Amniotic epithelial cell (primary cell): ENCODE results near the gene ARRDC1.
"Not testable (repeated sequence)": the region's sequence is repeated elsewhere in the genome, so short reads cannot be mapped to it uniquely, and the experiment has no call there.

Experiments used
- DNase-seq: peaks from one replicate; pipeline ENCODE4 v3.0.0-alpha.2; 2010; ENCODE audit warnings: low read depth

The ARRDC1 gene, protein sequence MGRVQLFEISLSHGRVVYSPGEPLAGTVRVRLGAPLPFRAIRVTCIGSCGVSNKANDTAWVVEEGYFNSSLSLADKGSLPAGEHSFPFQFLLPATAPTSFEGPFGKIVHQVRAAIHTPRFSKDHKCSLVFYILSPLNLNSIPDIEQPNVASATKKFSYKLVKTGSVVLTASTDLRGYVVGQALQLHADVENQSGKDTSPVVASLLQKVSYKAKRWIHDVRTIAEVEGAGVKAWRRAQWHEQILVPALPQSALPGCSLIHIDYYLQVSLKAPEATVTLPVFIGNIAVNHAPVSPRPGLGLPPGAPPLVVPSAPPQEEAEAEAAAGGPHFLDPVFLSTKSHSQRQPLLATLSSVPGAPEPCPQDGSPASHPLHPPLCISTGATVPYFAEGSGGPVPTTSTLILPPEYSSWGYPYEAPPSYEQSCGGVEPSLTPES

DNA sequence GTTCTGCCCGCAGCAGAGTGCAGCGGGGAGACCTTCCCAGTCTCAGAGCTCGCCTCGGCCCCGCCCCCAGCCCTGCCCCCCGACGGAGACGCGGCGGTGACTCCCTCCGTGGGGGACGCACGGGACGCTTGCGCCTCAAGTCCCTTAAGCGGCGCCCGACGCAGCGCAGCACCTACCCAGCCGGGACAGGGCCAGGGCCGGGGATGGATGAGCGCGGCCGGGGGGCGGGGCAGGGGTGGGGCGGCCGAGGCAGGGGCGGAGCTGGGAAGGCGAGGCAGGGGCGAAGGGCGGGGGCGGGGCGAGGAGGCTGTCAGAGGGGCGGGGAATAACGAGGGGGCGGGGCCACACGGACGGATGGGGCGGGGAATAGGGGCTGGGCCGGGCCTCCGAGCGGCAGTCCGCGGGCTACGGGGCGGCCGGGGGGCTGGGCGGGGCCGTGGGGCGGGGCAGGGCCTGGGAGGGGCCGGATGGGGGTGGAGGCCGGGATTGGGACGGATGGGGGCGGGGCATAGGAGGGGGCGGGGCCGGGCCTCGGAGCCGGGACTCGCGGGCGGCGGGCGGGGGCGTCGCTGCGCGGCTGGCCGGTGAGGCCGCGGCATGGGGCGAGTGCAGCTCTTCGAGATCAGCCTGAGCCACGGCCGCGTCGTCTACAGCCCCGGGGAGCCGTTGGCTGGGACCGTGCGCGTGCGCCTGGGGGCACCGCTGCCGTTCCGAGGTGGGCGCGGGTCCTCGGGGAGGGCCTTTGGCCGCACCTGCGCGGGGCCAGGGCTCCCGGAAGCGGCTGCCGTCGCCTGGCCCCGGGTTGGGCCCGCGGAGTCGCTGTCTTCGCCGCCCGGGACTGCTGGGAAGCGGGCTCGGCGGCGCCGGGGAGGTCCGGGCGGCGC is at the start of gene ARRDC1:
Gene ARRDC1, plus strand, starts transcription at position 566 of the 884 bp plus-strand sequence. Its CDS starts 32 bp downstream, at position 598.
- DNase-seq: peak; percentile 70

DNA sequence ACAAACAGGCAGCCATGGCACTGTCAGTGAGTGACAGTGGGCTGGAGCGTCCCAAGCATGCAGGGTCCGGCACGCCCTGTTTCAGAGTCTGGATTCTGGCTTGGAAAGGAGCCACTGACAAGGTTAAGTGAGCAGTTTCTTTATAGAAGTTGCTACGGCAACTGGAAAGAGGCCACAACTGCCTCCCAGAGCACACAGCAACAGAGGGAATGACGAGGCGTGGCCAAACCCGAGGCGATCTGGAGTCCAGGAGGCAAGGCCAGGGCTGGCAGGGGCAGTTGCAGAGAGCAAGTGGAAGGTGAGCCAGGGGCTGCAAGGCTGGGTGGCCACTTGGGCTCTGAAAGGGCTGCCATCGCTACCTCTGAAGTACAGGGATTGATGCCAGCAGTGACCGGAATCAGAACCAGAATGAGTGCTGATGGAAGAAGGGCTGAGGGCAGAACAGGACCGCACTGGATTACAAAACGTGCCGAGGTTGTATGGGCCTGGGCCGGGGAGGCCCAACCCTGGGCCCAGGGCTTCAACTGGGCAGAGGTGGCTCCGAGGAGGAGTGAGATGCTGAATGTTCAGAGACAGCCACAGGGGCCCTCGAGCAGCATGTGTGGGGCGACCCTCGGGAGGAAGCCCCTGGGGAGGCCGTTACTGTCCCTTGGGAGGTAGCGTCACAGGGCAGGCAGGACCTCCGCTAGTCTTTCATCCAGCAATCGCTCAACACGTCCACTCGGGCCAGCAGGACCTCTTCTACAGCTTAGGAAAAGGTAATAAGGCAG is 49.2 kb upstream of the ARRDC1 start:
- DNase-seq: peak; percentile 24

DNA sequence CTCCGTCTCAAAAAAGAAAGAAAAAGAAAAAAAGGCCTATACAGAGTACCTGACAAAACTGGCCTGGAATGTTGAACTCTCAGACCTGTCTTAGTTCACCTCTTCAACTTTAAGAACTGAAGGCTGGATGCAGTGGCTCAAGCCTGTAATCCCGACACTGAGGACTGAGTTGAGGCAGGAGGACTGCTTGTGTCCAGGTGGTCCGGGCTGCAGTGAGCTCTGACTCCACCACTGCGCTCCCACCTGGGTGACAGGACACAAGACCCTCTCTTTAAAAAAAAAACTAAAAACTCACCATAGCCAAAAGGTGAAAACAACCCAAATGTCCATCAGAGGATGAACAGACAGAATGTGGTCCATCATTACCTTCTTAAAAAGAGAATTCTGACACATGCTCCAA is 47.4 kb upstream of the ARRDC1 start:
- no peak for DNase-seq

DNA sequence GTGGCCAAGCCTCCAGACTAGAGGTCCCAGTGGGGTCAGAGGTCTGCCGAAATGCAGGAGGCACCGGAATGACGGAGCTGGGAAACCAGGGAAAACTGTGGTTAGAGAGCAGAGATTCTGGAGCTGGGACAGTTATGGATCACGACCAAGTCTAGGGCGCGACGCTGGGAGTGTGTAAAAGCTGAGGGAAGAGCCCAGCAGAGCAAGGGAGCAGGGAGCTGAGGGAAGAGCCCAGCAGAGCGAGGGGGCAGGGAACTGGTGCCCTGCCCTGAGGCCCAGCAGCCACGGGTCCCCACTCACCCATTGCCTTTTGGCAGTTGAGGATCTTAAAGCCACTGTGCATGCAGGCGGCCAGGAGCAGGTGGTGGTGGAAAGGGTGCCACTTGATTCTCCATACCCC is 41.4 kb upstream of the ARRDC1 start:
- DNase-seq: no peak

DNA sequence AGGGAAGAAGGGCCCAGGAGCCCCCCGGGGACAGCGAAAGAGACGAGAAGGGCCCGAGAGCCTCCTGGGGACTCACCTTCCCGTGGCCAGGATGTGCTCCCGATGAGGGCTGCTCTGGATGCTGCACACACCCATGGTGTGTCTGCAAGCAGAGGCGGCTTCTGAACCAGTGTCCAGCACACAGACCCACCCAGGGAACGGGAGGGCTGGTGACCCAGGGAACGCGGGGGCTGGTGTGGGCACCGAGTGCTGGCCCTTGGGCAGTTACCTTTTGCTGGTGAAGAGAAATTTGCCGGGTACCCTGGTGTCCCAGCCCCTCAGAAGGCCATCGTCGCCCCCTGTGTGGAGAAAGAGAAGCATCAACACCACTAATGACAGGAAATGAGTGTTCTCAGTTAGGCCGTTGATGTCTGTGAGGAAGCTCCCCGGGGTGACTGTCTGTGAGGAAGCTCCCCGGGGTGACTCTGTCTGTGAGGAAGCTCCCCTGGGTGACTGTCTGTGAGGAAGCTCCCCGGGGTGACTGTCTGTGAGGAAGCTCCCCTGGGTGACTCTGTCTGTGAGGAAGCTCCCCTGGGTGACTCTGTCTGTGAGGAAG is 40.6 kb upstream of the ARRDC1 start:
- no peak for DNase-seq

DNA sequence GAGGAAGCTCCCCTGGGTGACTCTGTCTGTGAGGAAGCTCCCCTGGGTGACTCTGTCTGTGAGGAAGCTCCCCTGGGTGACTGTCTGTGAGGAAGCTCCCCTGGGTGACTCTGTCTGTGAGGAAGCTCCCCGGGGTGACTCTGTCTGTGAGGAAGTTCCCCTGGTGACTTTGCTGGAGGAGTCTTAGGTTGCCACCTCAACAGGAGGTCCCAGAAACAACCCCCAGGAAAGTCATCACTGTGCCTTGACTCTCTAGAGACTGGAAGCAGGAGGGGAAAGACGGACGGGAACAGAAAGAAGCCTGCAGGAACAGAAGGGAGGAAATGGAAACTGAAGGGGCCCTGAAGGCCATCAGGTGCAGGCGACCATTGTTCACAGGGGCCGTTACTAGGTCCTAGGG is 37.0 kb upstream of the ARRDC1 start:
- not testable (repeated sequence) for DNase-seq

DNA sequence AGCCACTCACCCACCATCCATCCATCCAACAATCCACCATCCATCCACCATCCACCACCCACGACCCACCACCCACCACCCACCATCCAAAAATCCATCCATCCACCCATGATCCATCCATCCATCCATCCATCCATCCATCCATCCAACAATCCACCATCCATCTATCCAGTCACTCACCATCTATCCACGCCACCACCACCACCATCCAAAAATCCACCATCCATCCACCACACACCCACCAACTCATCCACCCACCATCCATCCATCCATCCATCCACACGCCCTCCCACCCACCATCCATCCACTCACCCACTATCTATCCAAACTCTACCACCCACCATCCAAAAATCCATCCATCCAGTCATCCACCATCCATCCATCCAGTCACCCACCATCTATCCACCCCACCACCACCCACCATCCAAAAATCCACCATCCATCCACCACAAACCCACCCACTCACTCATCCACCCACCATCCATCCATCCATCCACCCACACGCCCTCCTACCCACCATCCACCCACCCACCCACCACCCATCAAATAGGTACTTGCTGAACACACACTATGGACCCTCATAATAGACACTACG is 35.8 kb upstream of the ARRDC1 start:
- no peak for DNase-seq

DNA sequence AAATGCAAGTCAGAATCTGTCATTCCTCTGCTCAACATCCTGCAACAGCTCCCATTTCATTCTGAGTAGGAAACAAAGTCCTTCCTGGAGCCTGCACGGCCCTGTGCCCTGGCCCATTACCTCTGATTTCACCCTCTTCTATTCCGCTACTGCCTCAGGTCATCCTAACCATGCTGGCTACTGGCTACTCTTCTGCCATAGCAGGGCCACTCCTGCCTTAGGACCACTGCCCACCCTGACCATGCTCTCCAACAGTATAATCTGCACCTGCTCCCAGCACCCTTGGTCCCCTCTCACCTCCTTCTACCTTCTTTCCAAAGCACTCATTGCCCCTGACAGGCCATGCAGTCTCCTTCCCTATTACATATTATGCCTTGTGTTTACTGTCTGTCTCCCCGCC is 34.9 kb upstream of the ARRDC1 start:
- DNase-seq: no peak

DNA sequence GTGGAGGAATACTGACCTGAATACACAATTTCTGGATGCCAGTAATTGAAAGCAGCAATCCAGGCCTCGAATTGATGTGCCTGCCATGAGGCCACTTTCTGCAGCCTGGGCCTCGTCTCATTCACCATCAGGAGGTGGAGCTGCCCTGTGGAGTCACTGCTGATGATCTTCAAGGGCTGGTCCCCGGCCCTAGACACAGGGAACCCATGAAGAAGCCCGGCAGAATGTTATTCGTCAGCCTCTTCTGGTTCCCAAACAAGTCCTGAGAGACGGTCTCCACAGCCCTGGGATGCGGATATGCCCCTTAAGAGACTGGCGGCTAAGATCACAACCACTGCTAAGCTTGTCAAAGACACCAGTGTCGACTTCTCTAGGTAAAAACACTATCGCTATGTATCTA is 31.3 kb upstream of the ARRDC1 start:
- DNase-seq: no peak

DNA sequence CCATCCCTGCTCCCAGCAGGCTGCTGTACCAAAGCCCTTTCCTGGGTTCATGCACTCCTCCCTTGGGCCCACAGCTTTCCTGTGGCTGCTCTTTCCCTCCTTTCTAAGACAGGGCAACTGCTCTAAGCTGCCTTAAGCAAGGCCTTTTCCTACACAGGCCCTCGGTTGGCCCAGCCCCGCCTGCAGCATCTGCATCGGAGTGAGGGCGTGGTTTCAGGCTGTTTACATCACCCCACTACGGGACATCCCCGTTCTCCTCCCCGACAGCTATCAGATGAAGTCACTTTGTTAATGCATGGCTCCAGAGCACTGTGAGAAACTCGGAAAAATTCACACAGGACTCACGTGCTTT is 30.1 kb upstream of the ARRDC1 start:
- peak; percentile 71 for DNase-seq

DNA sequence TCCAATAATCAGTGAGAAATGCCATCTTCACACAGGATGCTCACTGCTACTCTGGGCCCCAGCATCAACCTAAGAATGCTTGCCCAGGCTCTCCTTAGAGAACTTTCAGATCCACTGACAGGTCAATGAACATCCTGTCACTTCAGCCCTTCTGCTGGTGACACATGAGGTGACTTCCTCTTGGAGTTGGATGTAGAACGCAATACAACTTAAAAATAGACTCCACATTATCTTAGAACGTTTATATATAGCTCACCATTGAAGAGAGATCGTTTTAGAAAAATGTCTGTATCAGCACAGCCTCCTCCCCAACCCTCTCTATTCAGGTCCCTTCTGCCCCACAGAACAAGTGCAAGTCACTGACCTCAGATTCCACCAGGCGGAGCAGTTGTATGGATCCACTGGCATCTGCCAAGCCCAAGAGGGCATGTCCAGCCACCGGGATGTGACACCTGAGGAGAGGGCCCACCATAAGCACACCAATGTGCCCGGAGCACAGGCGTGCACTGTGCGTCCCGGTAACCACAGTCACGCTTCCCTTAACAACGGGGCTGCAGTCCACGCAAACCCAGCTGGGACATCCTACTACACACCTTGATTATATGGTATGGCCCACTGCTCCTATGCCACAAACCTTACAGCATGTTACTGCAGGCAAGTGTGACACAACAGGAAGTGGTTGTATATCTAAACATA is 29.6 kb upstream of the ARRDC1 start:
- DNase-seq: no peak

DNA sequence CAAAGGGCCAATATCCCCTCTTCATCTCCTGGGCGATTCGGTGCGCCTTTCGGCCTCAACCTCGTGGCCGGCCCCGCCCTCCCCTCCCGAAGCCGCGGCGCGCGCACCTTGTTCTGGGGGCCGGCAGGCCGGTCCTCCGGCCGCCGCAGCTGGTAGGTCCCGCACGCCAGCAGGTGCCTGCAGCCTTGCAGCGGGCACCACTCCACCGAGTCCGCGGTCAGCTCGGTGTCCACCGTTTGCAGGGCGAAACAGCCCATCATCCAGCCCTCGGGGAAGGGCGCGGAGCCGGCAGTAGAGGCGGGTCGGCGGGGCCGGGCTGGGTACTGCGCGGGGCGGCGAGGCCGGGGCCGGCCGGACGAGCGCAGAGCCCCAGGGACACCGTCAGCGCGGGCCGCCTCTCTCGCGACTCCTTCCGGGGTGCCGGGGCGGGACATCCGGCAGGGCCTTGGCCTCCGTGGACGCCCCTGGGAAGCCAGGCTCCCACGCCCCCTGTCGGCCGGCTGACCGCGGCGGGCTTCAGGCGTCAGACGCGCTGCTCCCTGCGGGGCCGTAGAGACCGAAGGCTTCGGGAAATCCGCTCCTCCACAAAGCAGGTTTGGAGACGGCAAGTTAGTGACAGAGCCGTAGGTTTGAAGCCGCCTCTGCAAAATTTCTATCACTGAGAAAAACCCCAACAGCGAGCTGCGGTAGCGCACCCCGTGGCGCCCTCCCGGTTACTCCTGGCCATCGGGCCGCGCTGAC is 26.8 kb upstream of the ARRDC1 start, which contains the start of gene DPH7:
Gene DPH7, minus strand, starts transcription at position 408 of the 741 bp plus-strand sequence. Its CDS starts 148 bp downstream, at position 260.
- peak; percentile 83 for DNase-seq

DNA sequence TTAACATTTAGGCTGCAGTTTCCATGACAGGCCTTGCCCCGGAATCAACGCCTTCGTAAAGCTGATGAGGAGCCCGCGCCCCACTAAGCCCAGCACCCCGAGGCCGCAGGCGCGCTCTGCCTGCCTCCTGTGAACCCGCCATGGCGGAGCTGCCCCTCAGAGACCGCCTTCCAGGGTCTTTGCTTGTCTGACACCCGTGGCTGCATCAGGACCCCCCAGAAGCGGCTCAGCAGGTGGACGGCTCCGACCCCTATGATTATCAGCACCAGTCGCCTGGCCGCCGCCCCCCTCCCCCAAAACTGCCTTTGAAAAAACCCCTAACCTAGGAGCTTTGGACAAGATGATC is 26.3 kb upstream of the ARRDC1 start:
- no peak for DNase-seq

DNA sequence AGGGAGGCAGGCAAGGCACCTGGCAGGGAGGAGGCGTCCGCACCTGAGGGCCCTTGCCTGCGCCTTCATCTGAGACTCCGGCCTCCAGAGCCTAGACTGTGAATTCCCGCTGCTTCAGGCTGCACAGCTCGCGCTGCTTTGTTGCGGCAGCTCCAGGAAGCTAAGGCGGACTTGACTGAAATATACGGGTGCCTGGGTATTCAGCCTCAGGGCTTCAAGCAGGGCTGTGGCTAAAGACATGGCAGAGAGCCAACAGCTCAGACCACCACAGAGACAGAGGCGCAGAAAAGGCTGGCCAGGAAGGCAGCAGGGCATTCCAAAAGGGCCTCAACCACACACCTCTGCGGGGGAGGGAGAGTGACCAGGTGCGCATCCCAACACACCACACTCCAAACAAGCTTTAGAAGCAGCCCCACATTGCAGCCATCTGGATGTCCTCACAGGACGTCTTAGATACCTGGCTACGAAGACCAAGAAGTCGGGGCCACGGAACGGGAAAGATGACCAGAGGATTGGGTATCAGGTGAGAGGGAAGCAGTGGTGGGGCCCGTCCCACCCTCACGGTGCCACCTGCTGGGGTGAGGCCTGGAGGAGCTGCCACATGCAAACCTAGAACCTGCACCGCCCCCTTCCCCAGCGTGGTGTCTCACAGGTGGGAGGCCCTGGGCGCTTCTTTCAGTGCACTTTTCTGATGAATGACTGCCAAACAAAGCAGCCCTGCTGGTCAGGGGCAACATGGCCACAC is 25.1 kb upstream of the ARRDC1 start:
- DNase-seq: no peak

DNA sequence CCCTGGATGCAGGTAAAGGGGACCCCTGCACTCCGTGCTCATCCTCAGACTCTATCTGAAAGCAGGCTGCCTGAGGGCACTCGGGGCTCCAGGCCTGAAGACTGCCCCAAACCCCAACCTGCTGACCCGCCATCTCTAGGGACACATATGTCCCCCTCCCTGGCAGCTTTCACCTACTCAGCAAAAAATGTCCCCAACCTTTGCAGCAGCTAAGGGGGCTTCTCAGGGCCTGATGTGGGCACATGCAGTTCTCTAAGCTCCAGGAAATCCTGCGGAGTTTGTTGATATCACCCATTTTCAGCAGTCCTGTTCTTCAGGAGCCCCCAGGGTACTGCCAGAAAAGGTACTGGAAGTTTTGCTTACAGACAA is 24.5 kb upstream of the ARRDC1 start:
- DNase-seq: no peak

DNA sequence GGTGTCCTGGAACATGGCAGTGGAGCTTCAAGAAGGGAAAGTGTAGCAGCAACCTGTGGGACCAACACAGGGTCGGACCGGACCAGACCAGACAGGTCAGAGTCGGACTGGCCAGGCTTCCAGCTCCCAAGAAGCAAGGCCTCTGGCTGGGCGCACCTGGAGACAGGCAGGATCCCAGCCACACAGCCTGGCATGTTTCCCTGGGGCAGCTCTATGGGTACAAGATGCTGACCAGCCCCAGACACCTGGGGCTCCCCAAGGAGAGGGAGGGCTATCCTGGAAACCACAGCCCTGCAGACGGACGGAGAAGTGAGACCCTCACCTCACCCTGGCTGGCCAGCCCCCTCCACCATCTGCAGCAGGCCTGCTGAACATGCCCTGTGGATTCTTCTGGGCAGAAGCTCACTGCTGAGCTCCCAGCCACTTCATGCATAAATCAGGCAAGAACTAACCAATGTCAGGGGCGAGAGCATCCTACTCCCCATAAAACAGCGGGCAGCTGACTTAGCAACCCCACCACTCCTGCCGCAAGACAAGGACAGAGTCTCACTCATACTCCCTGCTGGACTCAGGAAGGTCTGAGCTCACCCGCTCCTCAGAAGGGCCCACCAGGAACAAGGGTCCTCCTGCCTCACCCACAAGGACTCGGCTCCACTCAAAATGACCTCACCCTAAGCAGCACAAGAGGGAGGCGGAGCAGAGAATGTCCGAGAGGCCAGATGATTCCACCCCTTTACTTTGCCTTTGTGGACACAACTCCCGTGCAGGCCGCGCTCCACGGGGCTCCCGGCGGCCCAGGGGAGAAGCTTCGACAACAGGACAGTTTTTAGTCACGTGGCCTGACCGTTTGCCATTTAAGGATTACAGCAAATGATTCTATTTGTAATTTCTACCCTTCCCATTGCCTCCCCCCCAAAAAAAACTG is 23.9 kb upstream of the ARRDC1 start:
- DNase-seq: no peak

DNA sequence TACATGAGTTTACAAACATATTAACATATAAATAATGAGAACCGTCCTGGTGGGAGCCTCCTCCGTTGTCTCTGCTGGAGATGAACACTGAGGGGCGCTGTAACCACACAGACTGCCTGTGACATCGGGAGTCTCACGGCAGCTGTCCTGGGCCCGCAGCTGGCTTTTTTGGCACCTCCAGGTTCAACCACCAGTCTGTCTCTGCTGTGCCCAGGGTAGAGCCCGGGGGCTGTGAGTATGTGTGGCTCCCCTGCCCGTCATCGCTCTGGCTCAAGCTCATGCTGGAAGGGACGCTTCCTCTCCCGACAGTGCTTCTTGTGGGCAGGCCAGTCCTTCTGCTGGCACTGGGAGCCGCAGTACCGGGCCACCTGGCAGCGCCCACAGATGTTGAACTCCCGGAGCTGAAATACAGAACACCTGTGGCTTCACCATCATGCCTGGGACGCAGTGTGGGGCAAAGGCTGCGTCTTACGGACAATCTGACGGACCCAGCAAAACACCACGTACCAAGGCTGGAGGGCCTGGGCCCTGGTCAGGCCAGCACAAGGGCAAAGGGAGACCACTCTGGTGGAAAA is 23.1 kb upstream of the ARRDC1 start:
- DNase-seq: peak; percentile 13

DNA sequence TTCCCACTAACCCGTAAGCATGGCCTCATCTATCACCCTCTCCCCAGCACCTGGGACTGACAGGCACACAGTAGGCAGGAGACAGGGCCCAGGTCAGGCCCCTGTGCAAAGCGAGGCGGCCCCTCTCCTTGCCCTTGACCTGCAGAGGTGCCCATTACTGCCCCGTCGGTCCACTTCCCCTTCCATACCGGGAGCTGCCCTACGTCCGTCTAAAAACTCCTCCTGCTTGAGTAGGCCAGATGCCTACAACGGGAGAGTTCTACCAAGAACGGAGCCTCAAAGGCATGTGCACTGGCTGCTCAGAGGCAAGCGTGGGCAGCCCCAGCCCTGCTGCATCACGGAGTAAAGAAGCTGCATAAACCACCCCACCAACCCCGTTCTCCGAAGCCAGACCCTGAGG is 22.1 kb upstream of the ARRDC1 start:
- no peak for DNase-seq
